Glomerular visceral epithelial cell (primary cell): ENCODE measurements around the gene MS4A6E.

Experiments
- DNase-seq: peaks from one replicate; pipeline ENCODE4 v3.0.0-alpha.2; 2016; ENCODE audit errors: extremely low spot score

The MS4A6E gene

GRCh38 chr11:60375316-60375715 is 48.3 kb downstream of the MS4A6E start:
- no peak for DNase-seq

GRCh38 chr11:60376601-60377000 is 49.5 kb downstream of the MS4A6E start:
- DNase-seq = no peak

GRCh38 chr11:60377401-60378136 is 50.5 kb downstream of the MS4A6E start:
- no peak for DNase-seq

GRCh38 chr11:60378354-60378753 is 51.3 kb downstream of the MS4A6E start, which contains the start of gene MS4A7:
TSS of gene MS4A7 (plus strand) at chr11:60378532. CDS start at chr11:60383142, 4,610 bp downstream.
- DNase-seq = no peak

GRCh38 chr11:60389279-60389910 is 62.3 kb downstream of the MS4A6E start:
- DNase-seq = no peak

GRCh38 chr11:60390419-60390818 is 63.4 kb downstream of the MS4A6E start:
- no peak for DNase-seq
